Mucosa of stomach (tissue), 1 donor: ENCODE measurements around the gene BAIAP2L1.
"Not testable (repeated sequence)": the region's sequence is repeated elsewhere in the genome, so short reads cannot be mapped to it uniquely, and the experiment has no call there.

ENCODE experiments used
- H3K27me3 ChIP-seq: one replicate; pipeline ENCODE4 v1.7.0; 2013; ENCODE audit warnings: mild to moderate bottlenecking, low read length; ENCODE audit not compliant: control insufficient read depth, insufficient read depth
- H3K36me3 ChIP-seq: one replicate; pipeline ENCODE4 v1.7.0; 2013; ENCODE audit warnings: low read length; ENCODE audit not compliant: control insufficient read depth, insufficient read depth
- H3K4me1 ChIP-seq: one replicate; pipeline ENCODE4 v1.7.0; 2013; ENCODE audit warnings: mild to moderate bottlenecking, low read length; ENCODE audit not compliant: control insufficient read depth, insufficient read depth
- H3K4me3 ChIP-seq: one replicate; pipeline ENCODE4 v1.7.0; 2013; ENCODE audit warnings: low read length
- H3K9ac ChIP-seq: one replicate; pipeline ENCODE4 v1.7.0; 2013; ENCODE audit warnings: mild to moderate bottlenecking, low read length, moderate library complexity
- H3K9me3 ChIP-seq: one replicate; pipeline ENCODE4 v1.7.0; 2013; ENCODE audit warnings: mild to moderate bottlenecking, low read length, moderate library complexity; ENCODE audit not compliant: control insufficient read depth
- donor health status: Pancreatic carcinoma.

The BAIAP2L1 gene

GRCh38 chr7:98417604-98418270, 16.8 kb upstream of the BAIAP2L1 start:
- H3K4me3 ChIP-seq, H3K36me3 ChIP-seq, H3K9ac ChIP-seq, H3K27me3 ChIP-seq, H3K9me3 ChIP-seq: not testable (repeated sequence)
- H3K4me1 ChIP-seq: peaks cover 26% of the 10 kb centered on the region

GRCh38 chr7:98414205-98414900, 13.5 kb upstream of the BAIAP2L1 start:
- Histone ChIP-seq H3K27me3 (no peaks in the 10 kb centered on the region), H3K4me3 (no peak overlapping the region), H3K4me1 (peaks cover 32% of the 10 kb centered on the region), H3K9me3 (no peaks in the 10 kb centered on the region), H3K9ac (no peak overlapping the region), H3K36me3 (no peaks in the 10 kb centered on the region)

- not testable (repeated sequence) for H3K9me3 ChIP-seq, H3K4me3 ChIP-seq
Observed at GRCh38 chr7:98413655-98414054, 12.8 kb upstream of the BAIAP2L1 start.

GRCh38 chr7:98409843-98410242, 9.0 kb upstream of the BAIAP2L1 start:
- H3K27me3 ChIP-seq: no peaks in the 10 kb centered on the region
- H3K9me3 ChIP-seq: no peaks in the 10 kb centered on the region
- no peak overlapping the region for H3K4me3 ChIP-seq
- H3K36me3 ChIP-seq: no peaks in the 10 kb centered on the region
- peaks cover 14% of the 10 kb centered on the region for H3K4me1 ChIP-seq
- H3K9ac ChIP-seq: no peak overlapping the region

More at GRCh38 chr7:98413655-98414054, 12.8 kb upstream of the BAIAP2L1 start:
- H3K27me3 ChIP-seq, H3K9ac ChIP-seq, H3K36me3 ChIP-seq: not testable (repeated sequence)
- peaks cover 28% of the 10 kb centered on the region for H3K4me1 ChIP-seq

- H3K9ac ChIP-seq, H3K27me3 ChIP-seq, H3K36me3 ChIP-seq, H3K4me3 ChIP-seq, H3K9me3 ChIP-seq: not testable (repeated sequence)
- H3K4me1 ChIP-seq: peaks cover 14% of the 10 kb centered on the region
Observed at GRCh38 chr7:98408146-98408545, 7.3 kb upstream of the BAIAP2L1 start.

- Histone ChIP-seq H3K9ac (no peak overlapping the region), H3K27me3 (no peaks in the 10 kb centered on the region), H3K4me3 (no peak overlapping the region), H3K36me3 (no peaks in the 10 kb centered on the region), H3K9me3 (no peaks in the 10 kb centered on the region), H3K4me1 (peaks cover 14% of the 10 kb centered on the region)
Observed at GRCh38 chr7:98406827-98407226, 5.9 kb upstream of the BAIAP2L1 start.

- Histone ChIP-seq H3K9ac (no peak overlapping the region), H3K4me1 (peaks cover 10% of the 10 kb centered on the region), H3K4me3 (no peak overlapping the region), H3K9me3 (no peaks in the 10 kb centered on the region), H3K27me3 (no peaks in the 10 kb centered on the region), H3K36me3 (no peaks in the 10 kb centered on the region)
Observed at GRCh38 chr7:98404840-98405239, 4.0 kb upstream of the BAIAP2L1 start.

GRCh38 chr7:98399890-98400541, 874 bp downstream of the BAIAP2L1 start:
- no peaks in the 10 kb centered on the region for H3K27me3 ChIP-seq
- peaks cover 18% of the 10 kb centered on the region for H3K4me1 ChIP-seq
- H3K36me3 ChIP-seq: no peaks in the 10 kb centered on the region
- H3K9me3 ChIP-seq: no peaks in the 10 kb centered on the region
- H3K4me3 ChIP-seq: peak overlapping the region; percentile 38
- H3K9ac ChIP-seq: peak overlapping the region; percentile 92

GRCh38 chr7:98399462-98399861, 1.4 kb downstream of the BAIAP2L1 start:
- H3K9me3 ChIP-seq: no peaks in the 10 kb centered on the region
- peak overlapping the region; percentile 92 for H3K9ac ChIP-seq
- no peaks in the 10 kb centered on the region for H3K36me3 ChIP-seq
- peaks cover 18% of the 10 kb centered on the region for H3K4me1 ChIP-seq
- peak overlapping the region; percentile 38 for H3K4me3 ChIP-seq
- no peaks in the 10 kb centered on the region for H3K27me3 ChIP-seq

GRCh38 chr7:98398567-98399372, 2.1 kb downstream of the BAIAP2L1 start:
- H3K9me3 ChIP-seq: no peaks in the 10 kb centered on the region
- H3K4me3 ChIP-seq: peak overlapping the region; percentile 38
- peak overlapping the region; percentile 92 for H3K9ac ChIP-seq
- H3K4me1 ChIP-seq: peaks cover 18% of the 10 kb centered on the region
- H3K27me3 ChIP-seq: no peaks in the 10 kb centered on the region
- H3K36me3 ChIP-seq: no peaks in the 10 kb centered on the region

- Histone ChIP-seq H3K4me1 (peaks cover 18% of the 10 kb centered on the region), H3K9me3 (no peaks in the 10 kb centered on the region), H3K27me3 (no peaks in the 10 kb centered on the region), H3K4me3 (no peak overlapping the region), H3K9ac (no peak overlapping the region), H3K36me3 (no peaks in the 10 kb centered on the region)
Observed at GRCh38 chr7:98396768-98397167, 4.1 kb downstream of the BAIAP2L1 start.

- Histone ChIP-seq H3K36me3 (no peaks in the 10 kb centered on the region), H3K9me3 (no peaks in the 10 kb centered on the region), H3K4me3 (no peak overlapping the region), H3K27me3 (no peaks in the 10 kb centered on the region), H3K4me1 (peaks cover 14% of the 10 kb centered on the region), H3K9ac (no peak overlapping the region)
Observed at GRCh38 chr7:98395951-98396350, 4.9 kb downstream of the BAIAP2L1 start.
